Measurements from ENCODE around the gene ZFP36L1.

GRCh38 chr14:68788996-68789820 is 3.7 kb downstream of the ZFP36L1 start:
- TF ChIP-seq TCF7 (IDR thresholded peaks at IDR 0.05; ENCODE audit: borderline replicate concordance) = no peak
- TF ChIP-seq CHD4 (IDR thresholded peaks at IDR 0.05) = no peak
- no peak for TF ChIP-seq NR2C1 (IDR thresholded peaks at IDR 0.05)
- no peak for TF ChIP-seq TAF1 (IDR thresholded peaks at IDR 0.05; ENCODE audit: borderline replicate concordance, low read depth, low read length)
- no peak for TF ChIP-seq PRDM15 (CRISPR knock-in tag; IDR thresholded peaks at IDR 0.05)
- TF ChIP-seq MTA3 (IDR thresholded peaks at IDR 0.05; ENCODE audit: borderline replicate concordance, low read length) = no peak
- peak; percentile 76 to 93 (median 85); a peak in 5 of 6 replicates for TF ChIP-seq CTCF (IDR thresholded peaks at IDR 0.05 in 2 of 3, conservative IDR thresholded peaks at IDR 0.05 in 1 of 3; ENCODE audit: control insufficient read depth in 2 of 3, extremely low read depth in 1 of 3, insufficient read depth in 1 of 3, low read depth in 3 of 3, low read length in 3 of 3)
- no peak; the same call in 1 of the 2 replicates for TF ChIP-seq POLR2AphosphoS2 (IDR thresholded peaks at IDR 0.05; ENCODE audit: low read depth, low read length)
- no peak for TF ChIP-seq PAX8 (IDR thresholded peaks at IDR 0.05)
- no peak for TF ChIP-seq ATF2 (IDR thresholded peaks at IDR 0.05; ENCODE audit: low read length)
- peak; percentile 13; the same call in 1 of the 2 replicates for TF ChIP-seq CHD1 (IDR thresholded peaks at IDR 0.05; ENCODE audit: low read depth, low read length)
- TF ChIP-seq BRCA1 (IDR thresholded peaks at IDR 0.05; ENCODE audit: low read depth, low read length) = no peak
- TF ChIP-seq ZNF274 (IDR thresholded peaks at IDR 0.05; ENCODE audit: insufficient read depth, insufficient read length) = no peak
- 0 out of 2 replicates have a peak, but pooled peaks have one; percentile 11 for TF ChIP-seq MYB (IDR thresholded peaks at IDR 0.05; ENCODE audit: borderline replicate concordance, low read depth, low read length)

All from GM12878 (cell line).